IPS DF 19.7 (cell line): Measurements from ENCODE around the gene FUT3.
"Not testable (repeated sequence)": the region's sequence is repeated elsewhere in the genome, so short reads cannot be mapped to it uniquely, and the experiment has no call there.

Experiments
- DNase-seq: peaks from one replicate; pipeline ENCODE4 v3.0.0-alpha.2; 2013; ENCODE audit warnings: low read depth, low spot score

Gene FUT3

GRCh38 chr19:5882421-5882968, 31.2 kb upstream of the FUT3 start:
- no peak for DNase-seq

- DNase-seq, result no peak
Observed at GRCh38 chr19:5881543-5882299, 30.5 kb upstream of the FUT3 start.

GRCh38 chr19:5880604-5881078, 29.4 kb upstream of the FUT3 start:
- no peak for DNase-seq

GRCh38 chr19:5880196-5880595, 28.9 kb upstream of the FUT3 start:
- no peak for DNase-seq

GRCh38 chr19:5877882-5878281, 26.6 kb upstream of the FUT3 start:
- no peak for DNase-seq

GRCh38 chr19:5877427-5877826, 26.2 kb upstream of the FUT3 start:
- no peak for DNase-seq

GRCh38 chr19:5874496-5874895, 23.2 kb upstream of the FUT3 start:
- not testable (repeated sequence) for DNase-seq

- DNase-seq, result no peak
Observed at GRCh38 chr19:5873617-5874199, 22.5 kb upstream of the FUT3 start.

GRCh38 chr19:5870986-5871394, 19.7 kb upstream of the FUT3 start:
- no peak for DNase-seq

- DNase-seq, result no peak
Observed at GRCh38 chr19:5867201-5868136, 16.2 kb upstream of the FUT3 start.

- no peak for DNase-seq
Observed at GRCh38 chr19:5865772-5866171, 14.5 kb upstream of the FUT3 start.

- no peak for DNase-seq
Observed at GRCh38 chr19:5864725-5865486, 13.7 kb upstream of the FUT3 start.

GRCh38 chr19:5864013-5864720, 12.9 kb upstream of the FUT3 start:
- DNase-seq, result no peak

GRCh38 chr19:5863030-5863665, 11.9 kb upstream of the FUT3 start:
- DNase-seq, result no peak

- no peak for DNase-seq
Observed at GRCh38 chr19:5857203-5858081, 6.2 kb upstream of the FUT3 start.

- not testable (repeated sequence) for DNase-seq
Observed at GRCh38 chr19:5855151-5855550, 3.9 kb upstream of the FUT3 start.

- not testable (repeated sequence) for DNase-seq
Observed at GRCh38 chr19:5854121-5854520, 2.9 kb upstream of the FUT3 start.

GRCh38 chr19:5850743-5851293, 431 bp downstream of the FUT3 start:
- no peak for DNase-seq

GRCh38 chr19:5850189-5850588, 1.1 kb downstream of the FUT3 start:
- no peak for DNase-seq
